Bronchial epithelial cell (primary cell): ENCODE measurements around the gene E2F8. TPM values are rescaled to one million over a fixed set of nuclear protein-coding genes. Genes with fewer than 3 reads are reported as not detected.

Source experiments
- DNase-seq: peaks from one replicate; pipeline ENCODE4 v3.0.0-alpha.2; 2010; ENCODE audit warnings: low read depth
- FAIRE-seq: peaks from 2 replicates; lab custom pipeline; 2011; peaks lifted over from hg19 to GRCh38; lab: Jason Lieb, UNC
- H3K27me3 ChIP-seq: 2 replicates; pipeline ENCODE4 v1.5.1; 2011; ENCODE audit warnings: low read length; ENCODE audit not compliant: control insufficient read depth, insufficient read depth
- H3K36me3 ChIP-seq: 2 replicates; pipeline ENCODE4 v1.5.1; 2011; ENCODE audit warnings: low read length; ENCODE audit not compliant: control insufficient read depth, insufficient read depth
- H3K4me3 ChIP-seq: 2 replicates; pipeline ENCODE4 v1.5.1; 2011; ENCODE audit warnings: mild to moderate bottlenecking, low read depth, low read length, control low read depth
- CTCF ChIP-seq: IDR thresholded peaks from 2 replicates; pipeline ENCODE4 v1.5.1; 2011; ENCODE audit warnings: mild to moderate bottlenecking, moderate library complexity, low read length, control low read depth, inconsistent platforms; ENCODE audit not compliant: insufficient read depth, severe bottlenecking
- total RNA-seq: library from RNA; depleted of rRNA; stranded (reverse); fragments of >200 nt; gene quantifications from 2 replicates; pipeline ENCODE4 v1.2.1, GENCODE V29; 2014

E2F8 gene
- total RNA-seq: 0.26 TPM in 2 replicates

- peak within 1 kb of the TSS; percentile 65 for H3K4me3 ChIP-seq
- DNase-seq: peak; percentile 85
- no peak for TF ChIP-seq CTCF
These were observed at the start of gene E2F8 for GRCh38 chr11:19240420-19241259. TSS of gene E2F8 (minus strand) at chr11:19240945. CDS start at chr11:19240121, 824 bp downstream.

GRCh38 chr11:19290356-19290755 lies 49.6 kb upstream of the E2F8 start:
- FAIRE-seq: no peak
- DNase-seq: peak; percentile 20
- Histone ChIP-seq H3K4me3 (no peak overlapping the region), H3K27me3 (peaks cover 4% of the 10 kb centered on the region), H3K36me3 (no peaks in the 10 kb centered on the region)
- no peak for TF ChIP-seq CTCF

More at GRCh38 chr11:19240420-19241259, at the start of gene E2F8:
- H3K36me3 ChIP-seq: no peaks in the 10 kb centered on the region
- no peak for FAIRE-seq
- no peaks in the 10 kb centered on the region for H3K27me3 ChIP-seq

GRCh38 chr11:19288256-19288655 lies 47.5 kb upstream of the E2F8 start:
- Histone ChIP-seq H3K36me3 (no peaks in the 10 kb centered on the region), H3K4me3 (no peak overlapping the region), H3K27me3 (peaks cover 4% of the 10 kb centered on the region)
- TF ChIP-seq CTCF: no peak
- DNase-seq: no peak
- FAIRE-seq: no peak

- peaks cover 4% of the 10 kb centered on the region for H3K27me3 ChIP-seq
- DNase-seq (no peak), FAIRE-seq (no peak)
- H3K4me3 ChIP-seq: no peak overlapping the region
- no peaks in the 10 kb centered on the region for H3K36me3 ChIP-seq
- no peak for TF ChIP-seq CTCF
These were observed 45.7 kb upstream of the E2F8 start for GRCh38 chr11:19286411-19286810.

GRCh38 chr11:19284881-19285280 lies 44.1 kb upstream of the E2F8 start:
- Histone ChIP-seq H3K4me3 (no peak overlapping the region), H3K36me3 (no peaks in the 10 kb centered on the region), H3K27me3 (peaks cover under 1% of the 10 kb centered on the region)
- FAIRE-seq: no peak
- no peak for TF ChIP-seq CTCF
- no peak for DNase-seq
